HEK293 (cell line): Measurements from ENCODE around the gene CD55.

Source experiments
- CTCF ChIA-PET: fragments of 350-600 bp; formaldehyde crosslinking; extraction: SDS; loops from one replicate; lab custom pipeline; 2021; ENCODE audit warnings: antibody characterized with exemption; lab: Yijun Ruan, JAX
- POLR2A ChIA-PET: fragments of 300-600 bp; formaldehyde crosslinking; extraction: SDS; loops from one replicate; lab custom pipeline; 2020; ENCODE audit warnings: antibody characterized with exemption, inconsistent platforms; lab: Yijun Ruan, JAX
- H3K27ac ChIP-seq: fragments of 200-500 bp; sonication (Bioruptor generic); 2 replicates; pipeline ENCODE4 v1.5.1; 2014; ENCODE audit warnings: low read depth, low read length, control low read depth, inconsistent platforms; ENCODE audit errors: extremely low read depth
- H3K36me3 ChIP-seq, 2 experiments: fragments of 200-500 bp in 1 of 2; sonication (Bioruptor generic) in 1 of 2; 1 replicate in 1 of 2; 2 replicates in 1 of 2; pipeline ENCODE4 v1.5.1; 2014 to 2017; ENCODE audit warnings: inconsistent platforms in 2 of 2, low read length in 2 of 2; ENCODE audit not compliant: control insufficient read depth in 2 of 2, insufficient read depth in 1 of 2
- H3K4me1 ChIP-seq: fragments of 200-500 bp; sonication (Bioruptor generic); 2 replicates; pipeline ENCODE4 v1.5.1; 2014; ENCODE audit warnings: mild to moderate bottlenecking, low read length, inconsistent platforms; ENCODE audit not compliant: control insufficient read depth, insufficient read depth
- H3K4me3 ChIP-seq: 2 replicates; pipeline ENCODE4 v1.5.1; 2011; ENCODE audit warnings: low read depth, mild to moderate bottlenecking, control low read depth, low read length, moderate library complexity
- H3K9me3 ChIP-seq: fragments of 200-500 bp; sonication (Bioruptor generic); 2 replicates; pipeline ENCODE4 v1.5.1; 2014; ENCODE audit warnings: low read depth, low read length, inconsistent platforms; ENCODE audit not compliant: control insufficient read depth, insufficient read depth
- CTCF ChIP-seq: fragments of 450-650 bp; formaldehyde crosslinking; IDR thresholded peaks from 2 replicates; pipeline ENCODE4 v1.5.1; 2016; ENCODE audit warnings: missing biosample characterization, missing genetic modification characterization
- EGR2 ChIP-seq: fragments of 450-650 bp; formaldehyde crosslinking; IDR thresholded peaks from 2 replicates; pipeline ENCODE4 v1.5.1; 2016; ENCODE audit warnings: low read depth, missing biosample characterization, missing genetic modification characterization
- HOXA7 ChIP-seq: sonication (generic); formaldehyde crosslinking; IDR thresholded peaks from 2 replicates; pipeline ENCODE4 v1.8.1; 2022; ENCODE audit warnings: missing genetic modification reagents, borderline replicate concordance
- HOXD13 ChIP-seq: sonication (generic); formaldehyde crosslinking; IDR thresholded peaks from 2 replicates; pipeline ENCODE4 v1.8.0; 2022; ENCODE audit warnings: missing genetic modification reagents, borderline replicate concordance
- KLF8 ChIP-seq: fragments of 450-650 bp; formaldehyde crosslinking; IDR thresholded peaks from 2 replicates; pipeline ENCODE4 v1.5.1; 2016; ENCODE audit warnings: missing biosample characterization, missing genetic modification characterization
- PATZ1 ChIP-seq: fragments of 450-650 bp; formaldehyde crosslinking; IDR thresholded peaks from 2 replicates; pipeline ENCODE4 v1.5.1; 2016; ENCODE audit warnings: missing biosample characterization, missing genetic modification characterization
- PBX3 ChIP-seq: sonication (generic); formaldehyde crosslinking; IDR thresholded peaks from 2 replicates; pipeline ENCODE4 v1.8.1; 2022; ENCODE audit warnings: mild to moderate bottlenecking, moderate library complexity, missing genetic modification reagents
- PRDM1 ChIP-seq: fragments of 450-650 bp; formaldehyde crosslinking; IDR thresholded peaks from 2 replicates; pipeline ENCODE4; 2016; ENCODE audit warnings: missing biosample characterization, missing genetic modification characterization
- SETDB1 ChIP-seq: IDR thresholded peaks from one replicate; pipeline ENCODE4 v1.6.1; 2017; ENCODE audit warnings: mild to moderate bottlenecking, low read length, moderate library complexity, mixed read lengths; ENCODE audit not compliant: insufficient read length
- ZBTB1 ChIP-seq: fragments of 450-650 bp; formaldehyde crosslinking; IDR thresholded peaks from 2 replicates; pipeline ENCODE4 v1.5.1; 2016; ENCODE audit warnings: missing biosample characterization, missing genetic modification characterization
- ZBTB20 ChIP-seq: fragments of 450-650 bp; formaldehyde crosslinking; IDR thresholded peaks from 2 replicates; pipeline ENCODE4 v1.5.1; 2016; ENCODE audit warnings: missing biosample characterization, missing genetic modification characterization
- ZNF146 ChIP-seq: fragments of 450-650 bp; formaldehyde crosslinking; IDR thresholded peaks from 2 replicates; pipeline ENCODE4 v1.5.1; 2016; ENCODE audit warnings: missing biosample characterization, missing genetic modification characterization
- ZNF155 ChIP-seq: fragments of 450-650 bp; formaldehyde crosslinking; IDR thresholded peaks from 2 replicates; pipeline ENCODE4 v1.5.1; 2016; ENCODE audit warnings: missing biosample characterization, missing genetic modification characterization
- ZNF2 ChIP-seq: fragments of 450-650 bp; formaldehyde crosslinking; IDR thresholded peaks from 2 replicates; pipeline ENCODE4 v1.5.1; 2016; ENCODE audit warnings: missing biosample characterization, missing genetic modification characterization
- ZNF362 ChIP-seq: fragments of 450-650 bp; formaldehyde crosslinking; IDR thresholded peaks from 2 replicates; pipeline ENCODE4 v1.5.1; 2016; ENCODE audit warnings: missing biosample characterization, missing genetic modification characterization
- ZNF473 ChIP-seq: fragments of 450-650 bp; formaldehyde crosslinking; IDR thresholded peaks from 2 replicates; pipeline ENCODE4 v1.5.1; 2017; ENCODE audit warnings: missing biosample characterization, missing genetic modification characterization
- ZNF510 ChIP-seq: fragments of 450-650 bp; formaldehyde crosslinking; IDR thresholded peaks from 2 replicates; pipeline ENCODE4 v1.5.1; 2018; ENCODE audit warnings: mild to moderate bottlenecking, missing genetic modification characterization, missing biosample characterization; ENCODE audit not compliant: insufficient replicate concordance
- ZNF529 ChIP-seq: fragments of 450-650 bp; formaldehyde crosslinking; IDR thresholded peaks from 2 replicates; pipeline ENCODE4 v1.5.1; 2017; ENCODE audit warnings: missing genetic modification characterization, missing biosample characterization; ENCODE audit not compliant: insufficient replicate concordance
- ZNF560 ChIP-seq: fragments of 450-650 bp; formaldehyde crosslinking; IDR thresholded peaks from 2 replicates; pipeline ENCODE4 v1.5.1; 2017; ENCODE audit warnings: missing biosample characterization, missing genetic modification characterization, borderline replicate concordance
- ZNF621 ChIP-seq: fragments of 450-650 bp; formaldehyde crosslinking; IDR thresholded peaks from 2 replicates; pipeline ENCODE4 v1.5.1; 2017; ENCODE audit warnings: missing biosample characterization, missing genetic modification characterization
- ZNF645 ChIP-seq: fragments of 450-650 bp; formaldehyde crosslinking; IDR thresholded peaks from 2 replicates; pipeline ENCODE4; 2016; ENCODE audit warnings: missing biosample characterization, missing genetic modification characterization
- ZNF654 ChIP-seq: fragments of 450-650 bp; formaldehyde crosslinking; IDR thresholded peaks from 2 replicates; pipeline ENCODE4 v1.5.1; 2016; ENCODE audit warnings: low read depth, missing biosample characterization, missing genetic modification characterization
- ZNF76 ChIP-seq: fragments of 450-650 bp; formaldehyde crosslinking; IDR thresholded peaks from 2 replicates; pipeline ENCODE4; 2016; ENCODE audit warnings: low read depth, missing biosample characterization, missing genetic modification characterization, borderline replicate concordance
- ZNF830 ChIP-seq: fragments of 450-650 bp; IDR thresholded peaks from 2 replicates; pipeline ENCODE4 v1.5.0; 2018; ENCODE audit warnings: missing biosample characterization, missing genetic modification characterization, low read depth, mild to moderate bottlenecking, moderate library complexity
- ZSCAN30 ChIP-seq: fragments of 450-650 bp; IDR thresholded peaks from 2 replicates; pipeline ENCODE4 v1.5.1; 2018; ENCODE audit warnings: missing biosample characterization, mild to moderate bottlenecking, missing genetic modification characterization, moderate library complexity

CD55 gene

GRCh38 chr1:207402744-207403143, 81.3 kb downstream of the CD55 start (continued):
- no peak for TF ChIP-seq ZNF645 (tag by site-specific recombination)
- TF ChIP-seq ZBTB1 (tag by site-specific recombination): no peak

- POLR2A ChIA-PET: interaction anchor here (0.6 kb wide), 1 partner anchor 140 kb away, joined by 4 read pairs; no protein-coding TSS in a partner anchor
- Histone ChIP-seq H3K4me1 (no peaks in the 10 kb centered on the region), H3K4me3 (no peak overlapping the region), H3K36me3 (no peaks in the 10 kb centered on the region), H3K27ac (no peak overlapping the region), H3K9me3 (no peaks in the 10 kb centered on the region)
- CTCF ChIA-PET: interaction anchor here (0.5 to 4.4 kb wide), 38 partner anchors 8 to 608 kb away, joined by 3 to 42 read pairs (median 4); partner anchors contain the start of gene PFKFB2
- TF ChIP-seq CTCF (tag by site-specific recombination) (peak; percentile 63), ZNF560 (no peak), ZNF362 (tag by site-specific recombination) (peak; percentile 28; the same call in 1 of the 2 replicates), ZNF146 (tag by site-specific recombination) (no peak), EGR2 (tag by site-specific recombination) (no peak), ZNF473 (tag by site-specific recombination) (no peak), ZNF654 (peak; percentile 93), ZNF621 (tag by site-specific recombination) (no peak), PRDM1 (tag by site-specific recombination) (no peak), ZNF830 (tag by site-specific recombination) (no peak)
These were observed 83.5 kb downstream of the CD55 start for GRCh38 chr1:207404849-207405525.

- no peaks in the 10 kb centered on the region for H3K9me3 ChIP-seq
- no peaks in the 10 kb centered on the region for H3K4me1 ChIP-seq
- CTCF ChIA-PET: interaction anchor here (0.6 to 4.4 kb wide), 21 partner anchors 12 to 356 kb away, joined by 3 to 42 read pairs (median 6); no protein-coding TSS in a partner anchor
- no peak overlapping the region for H3K4me3 ChIP-seq
- no peaks in the 10 kb centered on the region for H3K36me3 ChIP-seq
- no peak overlapping the region for H3K27ac ChIP-seq
- POLR2A ChIA-PET: no interaction called here
- no peak for TF ChIP-seq ZBTB20
- TF ChIP-seq HOXD13 (CRISPR knock-in tag): no peak
- no peak for TF ChIP-seq ZNF76 (tag by site-specific recombination)
- no peak for TF ChIP-seq PATZ1
- TF ChIP-seq ZSCAN30 (tag by site-specific recombination): no peak
- no peak for TF ChIP-seq ZNF2
- TF ChIP-seq SETDB1: no peak
- no peak for TF ChIP-seq PBX3
- no peak for TF ChIP-seq ZNF155
- TF ChIP-seq KLF8 (tag by site-specific recombination): no peak
- no peak for TF ChIP-seq HOXA7 (CRISPR knock-in tag)
- TF ChIP-seq ZNF510: no peak
- no peak for TF ChIP-seq ZNF529 (tag by site-specific recombination)
These were observed 84.3 kb downstream of the CD55 start for GRCh38 chr1:207405814-207406213.
